Osteoblast (primary cell): ENCODE data around the gene SH3BP5. TPM values are rescaled to one million over a fixed set of nuclear protein-coding genes. Genes with fewer than 3 reads are reported as not detected.

Experiments used
- DNase-seq: peaks from one replicate; pipeline ENCODE4 v3.0.0; 2011; ENCODE audit warnings: low spot score, mixed read lengths; ENCODE audit not compliant: insufficient read length; ENCODE audit errors: missing footprints
- H2AFZ ChIP-seq: 2 replicates; pipeline ENCODE4 v1.6.0; 2011; ENCODE audit warnings: mild to moderate bottlenecking, low read length
- H3K27ac ChIP-seq: 2 replicates; pipeline ENCODE4 v1.5.1; 2011; ENCODE audit warnings: mild to moderate bottlenecking, low read depth, low read length, moderate library complexity
- H3K27me3 ChIP-seq: 2 replicates; pipeline ENCODE4 v1.6.0; 2012; ENCODE audit warnings: mild to moderate bottlenecking, control low read depth, inconsistent platforms, low read length, moderate library complexity; ENCODE audit not compliant: insufficient read depth
- H3K36me3 ChIP-seq: 2 replicates; pipeline ENCODE4 v1.5.1; 2011; ENCODE audit warnings: mild to moderate bottlenecking, low read length, control low read depth, moderate library complexity; ENCODE audit not compliant: insufficient read depth
- H3K4me1 ChIP-seq: 2 replicates; pipeline ENCODE4 v1.5.1; 2011; ENCODE audit warnings: mild to moderate bottlenecking, low read length, control low read depth, moderate library complexity; ENCODE audit not compliant: insufficient read depth
- H3K4me2 ChIP-seq: 2 replicates; pipeline ENCODE4 v1.6.0; 2011; ENCODE audit warnings: mild to moderate bottlenecking, low read length; ENCODE audit not compliant: insufficient read depth
- H3K4me3 ChIP-seq: fragments of 200-600 bp; sonication (generic); 3 replicates; pipeline ENCODE4 v1.5.1; 2012; ENCODE audit warnings: mild to moderate bottlenecking, low read length, inconsistent platforms; ENCODE audit not compliant: insufficient read depth
- H3K79me2 ChIP-seq: 2 replicates; pipeline ENCODE4 v1.6.0; 2012; ENCODE audit warnings: mild to moderate bottlenecking, low read length, control low read depth, inconsistent platforms; ENCODE audit not compliant: insufficient read depth
- H3K9me3 ChIP-seq: 2 replicates; pipeline ENCODE4 v1.5.1; 2011; ENCODE audit warnings: low read depth, low read length, control low read depth
- H4K20me1 ChIP-seq: 2 replicates; pipeline ENCODE4 v1.6.0; 2012; ENCODE audit warnings: mild to moderate bottlenecking, low read length, control low read depth; ENCODE audit not compliant: insufficient read depth
- total RNA-seq: library from RNA; depleted of rRNA; stranded (reverse); fragments of >200 nt; gene quantifications from 2 replicates; pipeline ENCODE4 v1.2.3, GENCODE V29; 2012
- TF ChIP-seq, protein P1 (sequence below): IDR thresholded peaks from 2 replicates; pipeline ENCODE4 v1.5.1; 2011; ENCODE audit warnings: mild to moderate bottlenecking, low read depth, low read length, moderate library complexity; ENCODE audit errors: extremely low read depth

The SH3BP5 gene
- total RNA-seq, 1 donor, result 67.3 TPM

DNA sequence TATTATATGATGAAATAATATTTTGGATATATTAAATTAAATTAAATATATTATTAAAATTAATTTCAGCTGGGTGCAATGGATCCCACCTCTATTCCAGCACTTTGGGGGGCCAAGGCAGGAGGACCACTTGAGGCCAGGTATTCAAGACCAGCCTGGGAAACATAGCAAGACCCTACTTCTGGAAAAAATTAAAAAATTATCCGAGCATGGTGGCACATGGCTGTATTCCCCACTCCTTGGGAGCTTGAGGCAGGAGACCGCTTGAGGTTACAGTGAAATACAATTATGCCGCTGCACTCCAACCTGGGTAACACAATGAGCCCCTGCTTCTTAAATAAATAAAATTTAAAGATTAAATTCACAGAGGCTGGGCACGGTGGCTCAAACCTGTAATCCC, 61.4 kb downstream of the SH3BP5 start:
- no peak overlapping the region for H2AFZ ChIP-seq
- H3K79me2 ChIP-seq, result peaks cover 53% of the 10 kb centered on the region
- peaks cover 14% of the 10 kb centered on the region for H4K20me1 ChIP-seq
- H3K9me3 ChIP-seq, result no peaks in the 10 kb centered on the region
- H3K4me3 ChIP-seq, result no peak overlapping the region
- H3K36me3 ChIP-seq, result no peaks in the 10 kb centered on the region
- no peak overlapping the region for H3K27ac ChIP-seq
- peaks cover 39% of the 10 kb centered on the region for H3K4me1 ChIP-seq
- no peak overlapping the region for H3K4me2 ChIP-seq
- no peaks in the 10 kb centered on the region for H3K27me3 ChIP-seq
- TF ChIP-seq, protein P1, sequence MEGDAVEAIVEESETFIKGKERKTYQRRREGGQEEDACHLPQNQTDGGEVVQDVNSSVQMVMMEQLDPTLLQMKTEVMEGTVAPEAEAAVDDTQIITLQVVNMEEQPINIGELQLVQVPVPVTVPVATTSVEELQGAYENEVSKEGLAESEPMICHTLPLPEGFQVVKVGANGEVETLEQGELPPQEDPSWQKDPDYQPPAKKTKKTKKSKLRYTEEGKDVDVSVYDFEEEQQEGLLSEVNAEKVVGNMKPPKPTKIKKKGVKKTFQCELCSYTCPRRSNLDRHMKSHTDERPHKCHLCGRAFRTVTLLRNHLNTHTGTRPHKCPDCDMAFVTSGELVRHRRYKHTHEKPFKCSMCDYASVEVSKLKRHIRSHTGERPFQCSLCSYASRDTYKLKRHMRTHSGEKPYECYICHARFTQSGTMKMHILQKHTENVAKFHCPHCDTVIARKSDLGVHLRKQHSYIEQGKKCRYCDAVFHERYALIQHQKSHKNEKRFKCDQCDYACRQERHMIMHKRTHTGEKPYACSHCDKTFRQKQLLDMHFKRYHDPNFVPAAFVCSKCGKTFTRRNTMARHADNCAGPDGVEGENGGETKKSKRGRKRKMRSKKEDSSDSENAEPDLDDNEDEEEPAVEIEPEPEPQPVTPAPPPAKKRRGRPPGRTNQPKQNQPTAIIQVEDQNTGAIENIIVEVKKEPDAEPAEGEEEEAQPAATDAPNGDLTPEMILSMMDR, result no peak
- no peak for DNase-seq

DNA sequence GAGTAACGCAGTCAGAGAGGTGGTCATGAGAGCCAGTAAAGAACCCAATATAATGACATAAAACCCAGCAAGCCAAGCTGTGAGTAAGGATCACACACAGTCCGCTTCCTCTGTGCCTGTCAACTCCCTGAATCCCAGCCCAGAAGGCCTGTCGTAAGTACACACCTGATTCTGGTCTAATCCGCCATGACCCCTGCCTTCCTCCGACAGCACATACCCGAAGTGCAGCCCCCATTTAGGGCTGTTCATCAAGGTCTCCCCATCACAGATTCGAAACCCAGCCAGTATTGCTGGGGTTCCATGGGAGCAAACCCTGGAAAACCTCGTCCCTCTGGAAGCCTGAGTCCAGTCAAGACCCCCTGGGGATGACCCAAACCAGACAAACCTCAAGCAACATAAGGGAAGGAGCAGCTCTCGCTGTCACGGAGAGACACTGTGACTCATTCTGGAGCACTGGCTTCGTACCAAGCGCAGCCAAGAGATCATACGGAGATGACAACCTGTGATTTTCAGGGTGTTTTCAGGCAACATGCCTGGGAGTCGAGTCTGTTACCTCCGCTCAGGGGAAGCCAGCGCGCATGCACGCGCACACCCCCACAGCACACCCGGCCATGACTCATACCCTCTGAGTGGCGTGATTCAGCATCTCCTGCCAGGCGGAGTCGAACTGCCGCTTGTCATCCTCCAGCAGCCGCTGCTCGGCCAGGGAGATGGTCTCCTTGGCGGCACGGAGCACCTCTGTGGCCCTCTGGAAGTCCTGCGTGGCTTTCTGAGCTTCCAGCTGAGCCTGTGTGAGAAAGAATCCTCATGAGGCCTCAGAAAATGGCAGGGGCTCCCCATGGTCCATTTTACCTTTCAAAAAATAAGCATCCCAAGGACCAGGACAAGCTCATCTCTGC, 63.0 kb downstream of the SH3BP5 start:
- H4K20me1 ChIP-seq, result peaks cover 8% of the 10 kb centered on the region
- H3K79me2 ChIP-seq, result peaks cover 53% of the 10 kb centered on the region
- H2AFZ ChIP-seq, result no peak overlapping the region
- TF ChIP-seq, protein P1, result no peak
- H3K4me1 ChIP-seq, result peaks cover 27% of the 10 kb centered on the region
- peak overlapping the region; percentile 85 for H3K27ac ChIP-seq
- peak; percentile 97 for DNase-seq
- no peaks in the 10 kb centered on the region for H3K9me3 ChIP-seq
- H3K4me3 ChIP-seq, result peak overlapping the region; percentile 3
- peak overlapping the region; percentile 38 for H3K4me2 ChIP-seq
- no peaks in the 10 kb centered on the region for H3K36me3 ChIP-seq
- no peaks in the 10 kb centered on the region for H3K27me3 ChIP-seq

DNA sequence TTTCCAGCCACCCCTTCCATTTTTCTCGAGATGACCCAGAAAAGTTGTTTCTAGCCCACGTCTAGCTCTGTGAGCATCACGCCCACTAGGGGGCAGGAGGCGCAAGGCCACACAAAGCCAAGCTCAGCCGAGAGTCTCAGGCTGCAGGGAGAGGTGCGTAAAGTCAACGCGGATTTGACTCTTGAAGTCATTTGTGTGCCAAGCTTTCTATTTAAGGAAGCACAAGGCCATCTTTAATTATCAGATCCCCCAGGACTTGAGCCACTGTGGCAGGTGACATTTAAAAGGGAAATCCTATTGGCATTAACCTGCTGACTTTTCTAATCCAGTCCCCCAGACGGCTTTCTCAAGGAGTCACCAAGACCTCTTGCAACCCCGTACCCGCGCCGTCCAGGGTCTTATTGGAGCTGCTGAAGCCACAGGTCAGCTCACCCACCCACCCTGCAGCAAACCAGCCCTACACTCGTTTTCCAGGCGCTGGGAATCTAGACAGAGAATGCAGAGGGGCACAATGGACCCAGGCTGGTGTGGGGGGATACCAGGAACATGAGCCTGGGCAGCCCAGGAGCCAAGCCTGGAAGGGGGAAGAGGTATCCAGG, 64.3 kb downstream of the SH3BP5 start:
- TF ChIP-seq, protein P1, result peak; percentile 97
- no peak overlapping the region for H3K4me3 ChIP-seq
- H4K20me1 ChIP-seq, result peaks cover 16% of the 10 kb centered on the region
- DNase-seq, result peak; percentile 91
- H3K27ac ChIP-seq, result peak overlapping the region; percentile 85
- no peaks in the 10 kb centered on the region for H3K9me3 ChIP-seq
- H3K4me1 ChIP-seq, result peaks cover 27% of the 10 kb centered on the region
- peaks cover 56% of the 10 kb centered on the region for H3K79me2 ChIP-seq
- no peaks in the 10 kb centered on the region for H3K36me3 ChIP-seq
- H3K27me3 ChIP-seq, result no peaks in the 10 kb centered on the region
- no peak overlapping the region for H2AFZ ChIP-seq
- no peak overlapping the region for H3K4me2 ChIP-seq

DNA sequence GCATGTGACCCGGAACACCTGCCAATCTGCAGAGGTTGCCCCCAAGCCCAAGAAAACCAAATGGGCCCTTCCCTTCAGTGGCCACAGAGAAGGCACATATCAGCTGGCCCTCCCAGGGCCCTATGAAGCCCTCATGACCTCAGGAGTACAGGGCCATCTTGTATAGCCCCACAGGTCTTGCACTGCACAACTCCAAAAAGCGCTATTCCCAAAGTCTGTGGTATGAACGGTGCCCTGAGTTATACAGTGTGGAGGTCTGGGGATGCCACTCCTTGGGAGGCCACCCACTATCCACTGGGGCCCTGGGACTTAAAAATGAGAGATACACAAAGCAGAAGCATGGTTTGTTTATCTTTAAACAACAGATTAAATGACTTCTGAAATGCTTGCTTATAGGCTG, 64.9 kb downstream of the SH3BP5 start:
- Histone ChIP-seq H3K4me1 (peaks cover 27% of the 10 kb centered on the region), H3K27ac (no peak overlapping the region), H3K4me2 (no peak overlapping the region), H3K79me2 (peaks cover 52% of the 10 kb centered on the region), H3K9me3 (no peaks in the 10 kb centered on the region), H2AFZ (no peak overlapping the region), H4K20me1 (peaks cover 17% of the 10 kb centered on the region), H3K36me3 (no peaks in the 10 kb centered on the region), H3K4me3 (no peak overlapping the region), H3K27me3 (no peaks in the 10 kb centered on the region)
- TF ChIP-seq, protein P1, result no peak
- DNase-seq, result no peak
